Measurements from ENCODE around the gene TBC1D16. TPM values are rescaled to one million over a fixed set of nuclear protein-coding genes. Genes with fewer than 3 reads are reported as not detected.

The TBC1D16 gene
- total RNA-seq, 1 donor from 2014 or later, result 24.7 TPM

GRCh38 chr17:79922116-79922601, 113.5 kb downstream of the TBC1D16 start:
- TF ChIP-seq, protein P1, sequence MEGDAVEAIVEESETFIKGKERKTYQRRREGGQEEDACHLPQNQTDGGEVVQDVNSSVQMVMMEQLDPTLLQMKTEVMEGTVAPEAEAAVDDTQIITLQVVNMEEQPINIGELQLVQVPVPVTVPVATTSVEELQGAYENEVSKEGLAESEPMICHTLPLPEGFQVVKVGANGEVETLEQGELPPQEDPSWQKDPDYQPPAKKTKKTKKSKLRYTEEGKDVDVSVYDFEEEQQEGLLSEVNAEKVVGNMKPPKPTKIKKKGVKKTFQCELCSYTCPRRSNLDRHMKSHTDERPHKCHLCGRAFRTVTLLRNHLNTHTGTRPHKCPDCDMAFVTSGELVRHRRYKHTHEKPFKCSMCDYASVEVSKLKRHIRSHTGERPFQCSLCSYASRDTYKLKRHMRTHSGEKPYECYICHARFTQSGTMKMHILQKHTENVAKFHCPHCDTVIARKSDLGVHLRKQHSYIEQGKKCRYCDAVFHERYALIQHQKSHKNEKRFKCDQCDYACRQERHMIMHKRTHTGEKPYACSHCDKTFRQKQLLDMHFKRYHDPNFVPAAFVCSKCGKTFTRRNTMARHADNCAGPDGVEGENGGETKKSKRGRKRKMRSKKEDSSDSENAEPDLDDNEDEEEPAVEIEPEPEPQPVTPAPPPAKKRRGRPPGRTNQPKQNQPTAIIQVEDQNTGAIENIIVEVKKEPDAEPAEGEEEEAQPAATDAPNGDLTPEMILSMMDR (IDR thresholded peaks at IDR 0.05), result no peak
- no peak overlapping the region for H3K27ac ChIP-seq
- H3K9me3 ChIP-seq, result no peaks in the 10 kb centered on the region
- no peaks in the 10 kb centered on the region for H3K36me3 ChIP-seq
- intact Hi-C loops (cut with DNase I), result no loop called here
- no peak for DNase-seq
- no peak for ATAC-seq
- H3K4me1 ChIP-seq, result peaks cover 23% of the 10 kb centered on the region
- no peak overlapping the region for H3K4me3 ChIP-seq
- H3K27me3 ChIP-seq (ENCODE audit: low read depth), result peaks cover 28% of the 10 kb centered on the region

DNA sequence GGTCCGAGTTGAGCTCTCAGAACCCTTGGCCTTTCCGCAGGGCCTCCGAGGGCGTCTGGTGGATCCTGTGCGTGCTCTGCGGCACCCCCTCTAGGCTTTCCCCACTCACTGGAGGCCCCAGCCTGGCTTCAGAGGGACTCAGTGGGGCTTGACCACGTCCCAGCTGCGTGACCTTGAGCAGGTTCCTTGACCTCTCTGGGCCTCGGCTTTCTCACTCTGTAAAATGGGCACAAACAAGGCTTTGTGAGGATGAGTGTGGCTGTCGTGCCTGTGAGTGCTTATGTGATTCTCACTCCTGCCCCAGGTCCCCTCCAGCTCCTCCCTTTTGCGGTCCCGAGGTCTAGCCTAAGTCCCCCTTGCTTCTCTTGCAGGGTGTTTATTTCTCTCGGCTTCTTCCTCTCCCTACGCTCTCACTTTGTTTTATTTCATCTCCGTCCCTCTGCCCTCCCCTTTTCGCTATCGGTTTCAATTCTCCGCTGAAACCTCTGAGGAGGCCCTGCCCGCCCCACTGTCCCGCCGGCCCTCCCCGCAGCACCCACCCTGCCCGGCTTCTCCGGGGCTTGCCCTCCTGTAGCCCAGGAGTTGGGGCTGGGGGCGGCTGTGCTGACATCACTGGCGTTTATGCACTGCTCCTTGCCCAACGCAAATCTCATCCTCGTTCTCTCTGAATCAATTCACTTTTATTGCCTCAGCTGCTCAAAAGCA, 114.1 kb downstream of the TBC1D16 start:
- TF ChIP-seq, protein P1 (IDR thresholded peaks at IDR 0.05), result no peak
- Histone ChIP-seq H3K4me3 (no peak overlapping the region), H3K36me3 (no peaks in the 10 kb centered on the region), H3K9me3 (no peaks in the 10 kb centered on the region), H3K27ac (no peak overlapping the region), H3K4me1 (peaks cover 23% of the 10 kb centered on the region), H3K27me3 (ENCODE audit: low read depth) (peaks cover 28% of the 10 kb centered on the region)
- DNase-seq (no peak), ATAC-seq (no peak)
- intact Hi-C loops (cut with DNase I), result no loop called here

- Histone ChIP-seq H3K27me3 (ENCODE audit: low read depth) (peaks cover 31% of the 10 kb centered on the region), H3K4me3 (no peak overlapping the region), H3K4me1 (peaks cover 23% of the 10 kb centered on the region), H3K9me3 (no peaks in the 10 kb centered on the region), H3K27ac (no peak overlapping the region), H3K36me3 (no peaks in the 10 kb centered on the region)
- TF ChIP-seq, protein P1 (IDR thresholded peaks at IDR 0.05), result no peak
- ATAC-seq (no peak), DNase-seq (no peak)
- intact Hi-C loops (cut with DNase I), result no loop called here
Measured at GRCh38 chr17:79920751-79921410, 114.8 kb downstream of the TBC1D16 start.

- no peaks in the 10 kb centered on the region for H3K9me3 ChIP-seq
- ATAC-seq (no peak), DNase-seq (peak; percentile 34)
- H3K4me1 ChIP-seq, result peaks cover 17% of the 10 kb centered on the region
- H3K27ac ChIP-seq, result no peak overlapping the region
- H3K4me3 ChIP-seq, result no peak overlapping the region
- H3K36me3 ChIP-seq, result no peaks in the 10 kb centered on the region
- intact Hi-C loops (cut with DNase I), result no loop called here
- peaks cover 31% of the 10 kb centered on the region for H3K27me3 ChIP-seq (ENCODE audit: low read depth)
- TF ChIP-seq, protein P1 (IDR thresholded peaks at IDR 0.05), result no peak
Measured at GRCh38 chr17:79919862-79920720, 115.6 kb downstream of the TBC1D16 start.

- intact Hi-C loops (cut with DNase I), result no loop called here
- peak; percentile 95 for DNase-seq
- peak overlapping the region; percentile 57 for H3K27ac ChIP-seq
- H3K36me3 ChIP-seq, result no peaks in the 10 kb centered on the region
- peaks cover 13% of the 10 kb centered on the region for H3K4me1 ChIP-seq
- TF ChIP-seq, protein P1 (IDR thresholded peaks at IDR 0.05), result no peak
- H3K4me3 ChIP-seq, result peak overlapping the region; percentile 17
- ATAC-seq, result peak; percentile 91 to 93
- H3K9me3 ChIP-seq, result no peaks in the 10 kb centered on the region
- H3K27me3 ChIP-seq (ENCODE audit: low read depth), result peaks cover 31% of the 10 kb centered on the region
Measured at GRCh38 chr17:79919164-79919585, 116.5 kb downstream of the TBC1D16 start.

Measured in lower lobe of right lung (tissue), 2 donors.